T-helper 9 cell (primary cell): Measurements from ENCODE around the gene JAKMIP3.

Source experiments
- DNase-seq: peaks from one replicate; pipeline ENCODE4 v3.0.0-alpha.2; 2020

The JAKMIP3 gene

DNA sequence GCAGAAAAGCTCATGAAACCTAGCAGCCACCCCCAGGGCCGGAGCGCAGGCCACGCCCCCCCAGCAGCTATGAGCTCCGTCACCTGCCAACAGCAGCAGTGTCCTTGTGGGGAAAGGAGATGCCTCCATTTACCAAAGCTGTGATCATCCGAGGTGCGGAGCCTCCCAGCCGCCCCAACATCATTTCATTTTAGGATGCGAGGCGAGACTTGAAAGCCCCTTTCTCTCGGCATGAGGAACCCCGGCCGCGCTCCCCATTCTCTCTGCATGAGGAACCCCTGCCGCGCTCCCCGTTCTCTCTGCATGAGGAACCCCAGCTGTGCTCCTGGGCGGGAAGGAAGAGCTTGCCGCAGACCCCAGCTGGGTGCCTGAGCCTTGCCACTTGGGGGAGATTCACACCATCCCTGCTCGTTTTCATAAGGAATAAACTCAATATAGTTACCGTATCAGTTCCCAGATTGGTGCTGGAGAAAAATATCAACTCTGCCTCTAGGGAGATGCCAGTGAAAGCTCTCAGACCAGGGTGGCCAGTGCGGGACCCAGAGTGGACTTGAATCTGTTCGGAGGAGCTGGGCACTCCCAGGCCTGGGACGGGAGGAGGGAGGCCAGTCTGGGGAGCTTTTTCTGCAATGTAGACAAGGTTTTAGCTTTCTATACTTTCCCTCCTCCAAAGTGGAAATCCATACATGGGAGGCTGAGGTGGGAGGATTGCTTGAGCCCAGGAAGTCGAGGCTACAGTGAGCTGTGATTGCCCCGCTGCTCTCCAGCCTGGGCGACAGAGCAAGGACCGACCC lies 35.0 kb downstream of the JAKMIP3 start:
- no peak for DNase-seq

DNA sequence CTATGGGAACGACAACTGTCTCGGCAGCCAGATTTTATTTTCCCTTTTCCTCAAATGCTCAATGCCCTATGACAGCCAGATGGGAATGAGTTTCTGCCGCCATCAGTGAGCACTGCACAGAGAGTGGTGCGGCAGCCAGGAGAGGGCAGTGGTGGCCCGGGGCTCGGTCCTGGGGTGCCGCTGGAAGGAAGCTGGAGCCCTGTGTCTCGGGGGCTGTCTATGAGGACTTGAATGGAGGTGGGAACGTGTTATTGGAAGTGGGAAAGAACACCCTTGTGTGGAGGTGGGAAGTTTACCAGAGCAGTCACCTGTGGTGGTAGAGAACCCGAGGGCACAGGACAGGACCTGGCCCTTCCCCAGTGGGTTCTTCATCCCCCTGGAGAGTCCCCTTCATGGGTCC lies 35.8 kb downstream of the JAKMIP3 start:
- DNase-seq = no peak

DNA sequence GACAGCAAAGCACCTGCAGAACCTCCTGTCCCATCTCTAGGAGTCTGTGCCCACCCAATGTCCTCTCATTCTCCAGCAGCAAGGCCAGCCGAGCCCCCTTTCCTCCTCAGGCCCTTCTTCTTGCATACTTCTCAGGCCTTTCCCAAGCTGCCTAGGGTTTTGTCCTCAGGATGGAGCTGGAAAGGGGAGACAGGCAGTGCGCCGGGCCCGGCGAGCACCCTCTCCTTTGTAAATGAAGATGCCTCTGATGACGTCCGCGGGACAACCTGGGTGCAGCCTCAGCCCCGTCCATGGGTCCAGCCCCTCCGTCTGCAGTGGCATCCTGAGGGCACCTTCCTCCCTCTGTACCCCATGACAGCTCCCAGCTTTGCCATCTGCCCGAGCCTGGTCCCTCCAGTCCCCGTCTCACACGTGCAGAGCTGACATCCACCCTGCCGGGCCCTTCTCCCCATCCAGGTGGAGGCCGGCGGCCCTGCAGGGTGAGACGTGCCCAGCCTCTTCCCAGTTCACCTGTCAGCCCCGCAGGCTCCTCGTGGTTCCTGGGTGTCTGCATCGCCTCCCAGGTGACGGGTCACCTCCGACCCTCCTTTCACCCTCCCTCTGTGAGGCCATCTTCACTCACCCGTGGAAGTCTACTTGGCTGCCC lies 36.4 kb downstream of the JAKMIP3 start:
- DNase-seq = no peak

DNA sequence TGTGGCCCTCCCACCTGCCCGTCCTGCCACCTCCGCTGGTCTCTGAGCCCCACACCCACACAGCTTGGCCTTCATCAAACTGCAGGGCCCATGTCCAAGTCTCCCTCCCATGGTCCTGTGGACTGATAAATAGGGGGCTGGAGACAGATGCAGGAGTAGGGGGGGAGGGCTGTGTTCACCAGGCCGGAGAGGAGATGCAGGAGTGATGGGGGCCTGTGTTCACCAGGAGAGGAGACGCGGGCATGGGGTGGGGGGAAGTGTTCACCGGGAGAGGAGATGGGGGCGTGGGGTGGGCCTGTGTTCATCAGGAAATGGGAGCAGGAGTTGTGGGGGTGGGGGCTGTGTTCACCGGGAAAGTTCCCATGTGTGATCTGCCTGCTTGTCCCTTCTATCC lies 37.0 kb downstream of the JAKMIP3 start:
- no peak for DNase-seq

DNA sequence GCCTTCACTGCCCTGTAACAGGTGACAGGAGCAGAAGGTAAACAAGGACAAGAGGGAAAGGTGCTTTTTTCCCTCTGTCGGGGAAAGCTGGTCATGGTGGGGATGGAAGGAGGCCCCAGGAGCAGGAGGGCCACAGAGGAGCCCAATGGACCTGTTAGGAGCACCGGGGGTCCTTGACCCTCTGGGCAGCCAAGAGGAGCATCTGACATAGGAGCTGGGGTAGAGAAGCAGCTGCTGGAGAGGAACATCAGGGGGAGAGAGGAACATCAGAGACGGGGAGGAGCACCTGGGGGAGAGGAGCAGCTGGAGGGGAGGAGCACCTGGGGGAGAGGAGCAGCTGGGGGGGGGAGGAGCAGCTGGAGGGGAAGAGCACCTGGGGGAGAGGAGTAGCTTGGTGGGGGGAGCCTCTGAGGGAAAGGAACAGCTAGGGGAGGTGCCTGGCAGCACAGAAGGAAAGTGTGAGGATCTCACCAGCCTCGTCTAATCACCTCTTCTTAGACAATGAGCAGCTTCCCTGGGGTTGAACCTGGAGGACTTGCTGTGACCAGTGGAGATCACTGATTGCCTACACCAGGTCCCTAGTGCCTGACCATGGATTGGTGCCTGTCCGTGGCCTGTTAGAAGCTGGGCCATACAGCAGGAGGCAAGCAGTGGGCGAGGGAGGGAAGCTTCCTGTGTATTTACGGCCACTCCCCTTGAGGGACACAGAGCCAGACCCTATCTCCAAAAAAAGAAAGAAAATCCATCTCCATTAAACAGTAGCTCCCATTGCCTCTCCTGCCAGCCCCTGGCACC lies 37.6 kb downstream of the JAKMIP3 start:
- no peak for DNase-seq

DNA sequence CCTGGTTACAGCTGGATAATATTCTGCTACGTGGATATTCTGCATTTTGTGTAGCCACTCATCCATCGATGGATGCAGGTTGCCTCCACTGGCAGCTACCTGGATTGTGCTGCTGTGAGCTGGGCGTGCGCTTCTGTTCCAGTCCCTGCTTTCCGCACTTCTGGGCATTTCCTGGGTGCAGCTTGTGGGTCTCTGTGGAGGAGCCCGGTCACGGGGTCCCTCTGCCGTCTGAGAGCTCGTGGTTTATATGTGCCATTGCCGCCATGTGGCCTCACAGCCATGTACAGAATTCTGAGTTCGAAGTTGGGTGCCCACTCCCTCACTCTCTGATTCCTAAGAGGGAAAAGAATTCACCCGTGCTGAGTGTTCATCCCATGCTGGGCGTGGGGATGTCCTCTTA lies 38.3 kb downstream of the JAKMIP3 start:
- no peak for DNase-seq

DNA sequence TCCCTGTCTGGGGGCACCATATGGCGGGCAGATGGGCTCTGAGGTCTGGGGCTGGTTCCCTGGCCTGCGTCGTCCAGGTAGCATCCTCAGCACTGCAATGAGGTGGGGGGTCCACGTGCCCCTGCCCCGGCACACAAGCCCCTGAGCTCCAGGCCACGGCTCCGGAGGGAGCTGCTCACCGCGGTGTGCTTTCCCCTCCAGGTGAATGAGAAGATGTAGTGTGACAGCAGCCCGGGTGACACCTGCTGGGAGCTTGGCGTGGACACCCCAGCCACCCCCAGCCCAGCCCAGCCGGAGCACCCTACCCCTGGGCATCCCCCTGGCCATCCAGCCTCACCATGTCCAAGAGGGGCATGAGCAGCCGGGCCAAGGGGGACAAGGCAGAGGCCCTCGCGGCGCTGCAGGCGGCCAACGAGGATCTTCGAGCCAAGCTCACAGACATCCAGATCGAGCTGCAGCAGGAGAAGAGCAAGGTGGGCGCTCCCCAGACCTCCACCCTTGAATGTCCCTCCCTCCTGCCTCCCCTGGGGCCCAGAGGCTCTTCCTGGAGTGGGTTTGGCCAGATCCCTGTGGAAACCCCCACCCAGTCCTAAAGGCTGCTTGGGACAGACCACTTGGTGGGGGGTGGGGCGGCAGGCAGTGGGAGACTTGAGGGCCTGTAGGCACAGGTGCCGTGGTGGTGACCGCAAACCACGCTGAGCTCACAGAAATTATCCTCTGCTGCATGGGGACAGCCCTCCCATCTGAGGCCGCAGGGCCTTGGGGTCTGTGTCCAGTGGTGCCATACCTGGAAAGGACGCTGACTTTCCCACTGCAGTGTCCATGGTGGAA lies 38.9 kb downstream of the JAKMIP3 start:
- DNase-seq = no peak

DNA sequence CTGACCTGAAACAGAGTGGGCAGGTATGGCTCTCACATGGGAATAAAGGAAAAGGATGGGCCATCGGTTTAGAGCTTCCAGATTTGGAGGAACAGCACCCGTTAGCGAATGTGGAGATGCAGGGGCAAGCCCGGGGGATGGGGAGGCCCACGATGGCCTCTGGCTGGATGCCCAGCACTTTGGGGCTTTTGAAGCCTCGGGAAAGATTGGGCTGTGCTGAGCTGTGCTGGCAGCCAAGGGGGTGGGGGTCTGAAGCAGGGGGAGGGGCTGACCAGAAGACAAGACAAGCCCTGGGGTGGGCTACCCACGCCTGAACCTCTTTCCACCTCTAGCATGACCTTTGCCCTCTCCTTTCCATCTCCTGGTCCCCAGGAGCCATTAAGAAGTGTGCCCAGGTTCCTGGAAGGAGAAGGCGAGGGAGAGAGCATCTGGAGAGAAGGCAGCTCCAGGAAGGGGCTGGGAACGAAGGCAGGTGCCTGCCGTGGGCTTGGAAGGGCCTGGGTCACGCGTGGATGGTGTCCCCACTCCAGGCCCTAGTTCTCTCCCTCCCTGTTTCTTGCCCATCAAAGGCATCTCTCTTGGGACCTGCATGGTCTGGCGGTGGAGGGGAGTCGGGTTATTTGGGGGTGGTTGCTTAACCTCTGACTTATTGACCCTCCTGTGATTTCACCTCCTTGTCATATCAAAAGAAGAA lies 39.7 kb downstream of the JAKMIP3 start:
- no peak for DNase-seq

DNA sequence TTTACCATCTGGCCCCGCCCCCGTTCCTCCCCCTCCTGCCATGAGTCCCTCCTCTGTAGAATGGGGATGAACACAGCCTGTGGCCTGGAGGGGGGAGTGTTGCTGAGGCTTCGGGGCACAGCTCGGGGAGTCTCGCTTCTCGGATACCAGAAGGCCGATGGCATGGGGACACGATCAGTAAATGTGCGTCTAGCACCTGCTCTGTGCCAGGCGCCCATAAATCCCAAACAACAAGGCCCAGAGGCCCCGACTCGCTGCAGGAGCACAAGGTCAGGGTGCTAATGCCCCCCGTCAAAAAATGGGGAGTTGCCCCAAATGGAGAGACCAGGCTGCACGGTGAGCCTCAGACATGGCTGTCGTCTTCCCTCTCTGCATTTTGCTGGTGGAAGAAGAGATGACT lies 40.7 kb downstream of the JAKMIP3 start:
- no peak for DNase-seq

DNA sequence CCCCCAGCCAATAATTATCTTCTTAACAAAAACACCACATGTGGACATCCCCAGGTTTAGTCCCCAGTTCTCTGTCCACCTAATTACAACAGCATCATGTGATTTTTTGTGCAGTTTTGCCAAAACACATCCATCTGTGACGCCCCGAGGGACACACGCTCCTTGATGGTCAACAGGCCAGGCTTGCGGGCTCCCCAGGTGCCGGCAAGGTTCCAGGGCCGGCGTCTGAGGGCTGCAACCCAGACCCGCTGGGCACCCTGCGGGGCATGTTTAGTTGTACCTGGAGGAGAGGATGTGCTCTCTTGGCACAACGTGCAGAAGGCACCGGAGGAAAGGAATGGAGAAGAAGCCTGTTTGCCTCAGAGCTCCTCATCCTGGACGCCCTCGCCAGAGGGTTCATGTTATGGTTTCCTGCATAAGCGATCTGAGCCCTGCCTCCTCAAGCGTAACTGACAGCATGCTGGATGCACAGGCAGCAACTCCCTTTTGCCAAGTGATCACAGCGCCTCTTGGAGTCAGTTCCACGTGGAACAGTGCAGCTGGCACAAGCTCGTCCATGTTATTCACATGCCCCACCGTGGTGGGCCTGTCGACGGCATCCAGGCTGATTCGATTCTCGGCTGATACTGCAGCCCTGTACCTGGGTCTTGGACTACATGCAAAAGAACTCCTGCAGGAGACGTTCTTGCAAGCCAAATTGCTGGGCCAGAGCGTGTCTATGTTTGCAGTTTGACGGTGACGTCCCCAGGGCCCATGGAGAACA lies 41.6 kb downstream of the JAKMIP3 start:
- no peak for DNase-seq

DNA sequence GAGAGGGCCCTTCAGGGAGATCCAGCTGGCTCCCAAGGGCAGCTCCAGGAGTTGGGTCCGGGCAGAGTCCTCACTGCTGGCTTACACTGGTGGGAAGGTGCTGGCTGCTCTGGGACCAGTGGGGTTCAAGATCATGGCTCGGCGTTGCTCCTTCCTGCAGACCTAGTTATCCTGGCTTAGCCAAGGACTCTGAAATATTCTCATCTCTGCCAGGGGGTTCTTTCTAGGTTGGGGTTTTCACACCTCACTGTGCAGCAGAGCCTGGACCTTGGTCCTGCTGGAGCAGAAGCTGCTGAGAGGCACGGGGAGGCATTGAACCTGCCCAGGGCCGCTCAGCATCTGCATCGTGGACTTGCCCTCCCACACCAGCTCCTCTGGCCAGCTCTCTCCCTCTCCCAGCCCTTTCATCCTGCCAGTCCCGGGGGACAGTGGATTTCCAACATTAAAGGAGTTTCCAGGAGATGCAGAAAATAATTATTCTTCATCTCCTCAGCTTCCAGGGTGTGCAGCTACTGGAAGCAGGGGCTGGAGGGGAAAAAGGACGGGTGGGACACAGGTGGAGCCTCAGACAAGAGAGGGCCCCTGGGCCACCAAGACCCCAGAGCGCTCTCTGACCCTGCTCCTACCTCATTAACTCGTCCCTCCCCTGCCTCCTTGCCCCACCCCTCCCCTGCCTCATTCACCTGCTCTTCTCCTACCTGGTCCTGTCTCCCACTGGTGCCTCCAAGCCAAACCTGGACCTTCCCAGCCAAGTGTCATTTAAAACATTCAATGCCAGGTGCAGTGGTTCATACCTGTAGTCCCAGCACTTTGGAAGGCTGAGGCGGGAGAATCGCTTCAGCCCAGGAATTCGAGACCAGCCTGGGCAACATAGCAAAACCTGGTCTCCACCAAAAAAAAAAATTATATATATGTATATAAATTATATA lies 42.5 kb downstream of the JAKMIP3 start:
- no peak for DNase-seq

DNA sequence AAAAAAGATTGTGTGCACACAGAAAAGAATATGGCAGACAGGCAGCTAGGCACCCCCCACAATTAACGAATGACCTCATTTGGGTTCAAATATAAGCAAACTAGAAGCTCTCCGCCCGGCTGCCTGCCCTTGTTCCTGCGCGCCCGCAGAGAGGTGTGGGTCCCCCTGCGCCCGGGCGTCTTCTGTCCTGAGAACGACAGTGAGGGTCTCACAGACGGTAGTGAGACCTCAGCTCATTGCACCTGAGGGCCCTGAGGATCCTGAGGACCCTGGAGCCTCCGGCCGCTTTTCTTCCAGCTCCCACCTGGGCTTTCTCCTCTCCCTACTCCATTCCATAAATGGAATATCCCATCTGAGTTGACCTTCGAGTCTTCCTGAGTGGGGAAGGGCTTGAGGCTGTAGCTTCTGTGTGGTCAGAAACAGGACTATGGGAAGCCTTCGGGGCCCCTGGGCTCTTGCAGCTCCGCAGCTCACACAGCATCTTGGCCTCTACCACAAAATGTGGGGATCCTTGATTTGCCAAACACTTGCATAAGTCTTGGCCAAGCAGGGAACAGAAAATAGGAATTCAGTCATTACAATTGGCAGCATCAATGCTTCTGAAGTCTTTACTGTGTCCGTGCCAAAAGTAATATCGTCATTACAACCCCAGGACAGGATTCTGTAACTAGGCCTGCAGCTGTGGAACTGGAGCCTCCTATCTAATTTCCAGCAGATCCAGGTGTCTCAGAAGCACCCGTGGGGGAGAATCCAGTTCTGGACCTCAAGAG lies 43.8 kb downstream of the JAKMIP3 start:
- DNase-seq = no peak

DNA sequence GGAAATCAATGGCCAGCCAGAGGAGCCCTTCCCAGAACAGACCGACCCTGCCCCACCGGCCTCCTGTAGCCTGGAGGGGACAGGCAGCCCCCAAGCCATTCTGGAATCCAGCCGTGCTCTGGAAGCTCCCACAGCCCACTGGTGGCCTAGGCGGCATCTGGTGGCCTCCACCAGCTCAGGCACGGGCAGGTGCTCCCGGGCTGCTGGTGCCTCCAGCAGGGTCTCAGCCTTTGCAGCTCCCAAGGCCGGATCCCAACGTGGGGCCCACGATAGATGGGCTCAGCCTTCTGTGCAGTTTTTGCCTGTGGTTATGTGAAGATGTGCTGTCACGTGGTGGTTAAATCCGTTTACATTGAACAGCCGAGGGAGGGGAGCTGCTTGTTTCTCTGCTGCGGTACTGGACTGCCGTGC lies 44.4 kb downstream of the JAKMIP3 start:
- DNase-seq = no peak

DNA sequence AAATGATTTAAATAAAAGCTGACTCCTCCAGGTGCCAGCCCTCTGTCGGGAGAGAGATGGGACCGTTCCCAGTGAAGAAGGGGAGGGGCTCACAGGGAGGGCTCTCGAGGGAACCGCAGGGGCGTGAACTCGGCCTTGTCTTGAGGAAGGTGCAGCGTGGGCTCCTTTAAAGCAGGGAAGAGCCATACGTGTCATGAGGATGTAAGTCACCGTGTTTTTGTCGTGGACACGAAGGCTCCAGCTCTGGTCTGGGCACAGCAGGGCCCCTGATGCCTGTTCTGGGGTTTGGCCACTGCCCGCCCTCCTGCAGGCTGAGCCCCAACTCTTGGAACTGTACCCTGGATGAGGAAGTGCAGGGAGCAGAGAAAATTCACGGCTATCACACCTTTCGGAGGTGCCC lies 45.0 kb downstream of the JAKMIP3 start:
- DNase-seq = no peak

DNA sequence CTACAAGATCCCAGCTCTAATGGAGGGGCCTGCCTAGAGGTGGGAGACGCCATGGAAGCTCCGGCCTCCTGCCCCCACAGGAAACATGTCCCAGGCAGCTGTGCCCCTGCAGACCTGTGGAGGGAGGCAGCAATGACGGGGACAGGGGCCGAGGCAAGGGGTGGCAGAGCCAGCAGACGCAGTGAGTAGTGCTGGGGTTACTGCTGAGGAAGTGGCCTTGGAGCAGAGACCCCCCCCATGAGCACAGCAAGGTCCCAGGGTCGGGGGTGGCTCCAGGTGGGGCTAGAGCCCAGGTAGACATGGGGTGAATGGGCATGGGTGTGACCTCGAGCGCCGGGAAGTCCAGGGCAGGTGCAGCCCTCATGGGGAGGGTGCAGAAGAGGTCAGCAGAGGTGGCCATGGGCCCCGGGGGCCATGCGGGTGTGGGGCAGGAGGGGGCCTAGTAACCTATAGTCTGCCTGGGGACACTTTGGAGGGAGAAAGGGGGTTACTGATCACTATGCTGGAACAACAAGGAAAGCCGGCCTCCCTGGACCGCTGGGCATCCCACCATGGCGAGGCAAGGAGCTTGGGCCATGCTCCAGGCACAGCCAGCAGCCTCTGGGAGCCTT lies 45.5 kb downstream of the JAKMIP3 start:
- no peak for DNase-seq

DNA sequence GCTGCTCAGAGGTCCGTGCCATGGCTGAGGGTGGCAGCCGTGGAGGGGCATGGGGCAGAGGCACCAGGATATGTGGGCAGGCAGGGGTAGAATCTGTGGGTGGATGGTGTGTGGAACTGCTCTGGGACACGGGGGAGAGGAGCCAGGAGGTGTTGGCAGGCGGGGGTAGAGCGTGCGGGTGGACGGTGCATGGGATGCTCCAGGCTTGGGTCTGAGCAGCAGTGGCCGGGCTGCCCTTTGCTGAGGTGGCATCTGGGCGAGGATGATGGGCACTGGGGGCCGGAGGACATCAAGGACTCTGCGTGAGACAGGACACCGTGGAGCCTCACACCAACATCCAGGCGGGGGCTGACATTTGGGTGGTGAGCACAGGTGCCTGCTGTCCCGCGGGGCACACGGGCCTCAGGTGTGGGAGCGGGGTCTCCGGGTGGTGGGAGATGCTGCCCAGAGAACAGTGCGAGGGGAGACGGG lies 46.2 kb downstream of the JAKMIP3 start:
- no peak for DNase-seq

DNA sequence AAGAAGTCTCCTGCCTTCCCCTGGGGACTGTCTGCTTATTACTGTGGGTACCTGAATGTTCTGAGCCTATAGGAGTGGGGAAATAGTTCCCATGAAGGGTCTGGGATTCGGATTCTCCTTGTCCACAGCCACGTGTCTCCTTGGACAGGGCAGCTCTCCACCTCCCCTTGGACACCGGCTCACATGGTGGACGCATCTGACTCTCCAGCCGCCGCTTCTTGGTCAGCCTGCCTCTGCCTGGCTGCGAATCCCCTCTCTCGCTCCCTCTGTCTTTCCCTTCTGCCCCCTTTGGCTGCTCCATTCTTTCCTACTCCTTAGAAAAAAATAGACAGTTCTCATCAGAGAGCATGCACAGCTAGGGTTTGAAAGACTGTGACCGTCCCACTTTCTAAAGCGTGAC lies 46.9 kb downstream of the JAKMIP3 start:
- DNase-seq = no peak

DNA sequence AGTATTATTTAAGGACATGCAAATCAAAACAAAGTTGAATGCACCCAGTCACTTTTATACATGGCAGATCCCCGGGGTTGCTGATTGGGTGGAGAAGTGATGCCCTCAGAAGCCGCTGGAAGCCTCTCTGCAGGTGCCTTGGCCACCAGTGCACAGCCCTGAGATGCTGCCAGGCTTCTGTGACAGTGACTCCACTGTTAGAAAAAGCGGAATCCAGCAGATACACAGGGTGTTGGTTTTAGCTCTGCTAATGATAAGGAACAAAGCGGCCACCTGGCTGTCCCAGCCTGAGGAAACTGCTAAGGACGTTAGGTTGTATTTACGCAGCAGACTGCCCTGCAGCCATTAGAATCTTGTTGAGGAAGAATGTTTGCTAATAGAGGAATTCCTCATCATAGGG lies 47.5 kb downstream of the JAKMIP3 start:
- no peak for DNase-seq
